Measurements from ENCODE around the gene B3GALT5.
"Not testable (repeated sequence)": the region's sequence is repeated elsewhere in the genome, so short reads cannot be mapped to it uniquely, and the experiment has no call there.

B3GALT5 gene

GRCh38 chr21:39669485-39669884 is 56.7 kb downstream of the B3GALT5 start:
- DNase-seq, result no peak

- no peak for DNase-seq
Measured at GRCh38 chr21:39669976-39670661, 57.4 kb downstream of the B3GALT5 start.

- DNase-seq, result no peak
Measured at GRCh38 chr21:39670701-39671100, 58.0 kb downstream of the B3GALT5 start.

- no peak for DNase-seq
Measured at GRCh38 chr21:39671986-39672385, 59.2 kb downstream of the B3GALT5 start.

- DNase-seq, result no peak
Measured at GRCh38 chr21:39673163-39673562, 60.4 kb downstream of the B3GALT5 start.

- DNase-seq, result no peak
Measured at GRCh38 chr21:39673736-39674135, 61.0 kb downstream of the B3GALT5 start.

- no peak for DNase-seq
Measured at GRCh38 chr21:39674801-39675200, 62.1 kb downstream of the B3GALT5 start.

GRCh38 chr21:39675590-39675989 is 62.9 kb downstream of the B3GALT5 start:
- no peak for DNase-seq

- peak; percentile 54 for DNase-seq
Measured at GRCh38 chr21:39675993-39676661, 63.4 kb downstream of the B3GALT5 start.

- no peak for DNase-seq
Measured at GRCh38 chr21:39680216-39680615, 67.5 kb downstream of the B3GALT5 start.

- DNase-seq, result no peak
Measured at GRCh38 chr21:39681257-39681656, 68.5 kb downstream of the B3GALT5 start.

- no peak for DNase-seq
Measured at GRCh38 chr21:39681845-39682244, 69.1 kb downstream of the B3GALT5 start.

- no peak for DNase-seq
Measured at GRCh38 chr21:39685236-39685635, 72.5 kb downstream of the B3GALT5 start.

- DNase-seq, result no peak
Measured at GRCh38 chr21:39685991-39686390, 73.3 kb downstream of the B3GALT5 start.

- DNase-seq, result no peak
Measured at GRCh38 chr21:39686646-39687468, 74.1 kb downstream of the B3GALT5 start.

- no peak for DNase-seq
Measured at GRCh38 chr21:39688010-39688409, 75.3 kb downstream of the B3GALT5 start.

- not testable (repeated sequence) for DNase-seq
Measured at GRCh38 chr21:39689860-39690259, 77.1 kb downstream of the B3GALT5 start.

GRCh38 chr21:39690454-39690853 is 77.7 kb downstream of the B3GALT5 start:
- DNase-seq, result no peak

- no peak for DNase-seq
Measured at GRCh38 chr21:39694750-39695149, 82.0 kb downstream of the B3GALT5 start.

- DNase-seq, result no peak
Measured at GRCh38 chr21:39696196-39696595, 83.5 kb downstream of the B3GALT5 start.

GRCh38 chr21:39696618-39697017 is 83.9 kb downstream of the B3GALT5 start:
- no peak for DNase-seq

- DNase-seq, result no peak
Measured at GRCh38 chr21:39700318-39700717, 87.6 kb downstream of the B3GALT5 start.

GRCh38 chr21:39703578-39703977 is 90.8 kb downstream of the B3GALT5 start:
- no peak for DNase-seq

- DNase-seq, result no peak
Measured at GRCh38 chr21:39705849-39706248, 93.1 kb downstream of the B3GALT5 start.

Data from RPMI8226 (cell line).